MM.1S (cell line): ENCODE data around the gene PCDH7.

Source experiments
- CTCF ChIP-seq: fragments of 300-600 bp; sonication (generic); IDR thresholded peaks from 2 replicates; pipeline ENCODE4 v1.5.1; 2016; ENCODE audit warnings: antibody characterized with exemption, low read length, mixed read lengths
- EZH2 ChIP-seq: fragments of 300-600 bp; sonication (generic); optimal IDR thresholded peaks from 2 replicates; pipeline ENCODE3; 2017; ENCODE audit warnings: low read depth, mild to moderate bottlenecking, antibody characterized with exemption, low read length, mixed read lengths

- TF ChIP-seq EZH2 (no peak), CTCF (no peak)
These were observed 56.8 kb downstream of the PCDH7 start for GRCh38 chr4:30776921-30777415.
